WTC11 (cell line): ENCODE data around the gene PYY. TPM values are rescaled to one million over a fixed set of nuclear protein-coding genes. Genes with fewer than 3 reads are reported as not detected.

Experiments
- ATAC-seq: fragments of 200-7000 bp; cut with Tn5 transposase; 2 replicates; pipeline ENCODE4 v1.10.0; 2021; ENCODE audit warnings: mild to moderate bottlenecking, moderate library complexity
- CTCF ChIA-PET: fragments of 300-600 bp; sonication (Branson Sonifier 250); formaldehyde crosslinking; loops from one replicate; lab custom pipeline; 2021; ENCODE audit warnings: antibody characterized with exemption; lab: Charles Lee
- POLR2A ChIA-PET: fragments of 350-600 bp; sonication (Branson Sonifier 250); formaldehyde crosslinking; loops from one replicate; lab custom pipeline; 2021; ENCODE audit warnings: antibody characterized with exemption; lab: Charles Lee
- DNase-seq: peaks from one replicate; pipeline ENCODE4 v3.0.0; 2021; ENCODE audit warnings: low spot score
- H3K27ac Mint-ChIP-seq: 2 replicates; pipeline ENCODE4 v1.8.0; 2021; ENCODE audit warnings: mixed read lengths
- H3K27me3 Mint-ChIP-seq: 2 replicates; pipeline ENCODE4 v1.8.0; 2021; ENCODE audit warnings: low read depth, mild to moderate bottlenecking, moderate library complexity, mixed read lengths
- H3K36me3 Mint-ChIP-seq: 2 replicates; pipeline ENCODE4 v1.8.0; 2021; ENCODE audit warnings: mixed read lengths
- H3K4me1 Mint-ChIP-seq: 2 replicates; pipeline ENCODE4 v1.8.0; 2022; ENCODE audit warnings: mixed read lengths
- H3K4me3 Mint-ChIP-seq: 2 replicates; pipeline ENCODE4 v1.8.0; 2021; ENCODE audit warnings: mild to moderate bottlenecking, moderate library complexity, mixed read lengths
- H3K9me3 Mint-ChIP-seq: 2 replicates; pipeline ENCODE4 v1.8.0; 2021; ENCODE audit warnings: mixed read lengths
- ATF2 ChIP-seq: sonication (generic); formaldehyde crosslinking; IDR thresholded peaks from 2 replicates; pipeline ENCODE4 v1.8.1; 2022; ENCODE audit warnings: low read depth, missing genetic modification reagents, borderline replicate concordance
- GTF2I ChIP-seq: fragments of 250-450 bp; sonication (Bioruptor Pico); conservative IDR thresholded peaks from 2 replicates; pipeline ENCODE4 v1.4.0; 2021; ENCODE audit warnings: mild to moderate bottlenecking
- HMGA2 ChIP-seq: fragments of 250-450 bp; sonication (Bioruptor Pico); IDR thresholded peaks from 2 replicates; pipeline ENCODE4 v1.4.0; 2021; ENCODE audit warnings: mild to moderate bottlenecking, moderate library complexity
- PREB ChIP-seq: sonication (generic); formaldehyde crosslinking; IDR thresholded peaks from 2 replicates; pipeline ENCODE4 v1.8.1; 2022; ENCODE audit warnings: mild to moderate bottlenecking, missing genetic modification reagents, moderate library complexity, borderline replicate concordance
- RELA ChIP-seq: sonication (generic); formaldehyde crosslinking; IDR thresholded peaks from 2 replicates; pipeline ENCODE4 v1.8.1; 2022; ENCODE audit warnings: missing genetic modification reagents, mild to moderate bottlenecking, borderline replicate concordance
- ZNF219 ChIP-seq: sonication (generic); formaldehyde crosslinking; IDR thresholded peaks from 2 replicates; pipeline ENCODE4 v1.8.0; 2023; ENCODE audit warnings: missing genetic modification reagents, mild to moderate bottlenecking, borderline replicate concordance
- ZNF396 ChIP-seq: fragments of 250-450 bp; sonication (Bioruptor Pico); IDR thresholded peaks from 2 replicates; pipeline ENCODE4 v1.8.0; 2021; ENCODE audit warnings: mild to moderate bottlenecking, moderate library complexity, borderline replicate concordance
- ZNF416 ChIP-seq: fragments of 250-450 bp; sonication (Bioruptor Pico); IDR thresholded peaks from 2 replicates; pipeline ENCODE4 v1.9.0; 2021; ENCODE audit warnings: mild to moderate bottlenecking, inconsistent platforms
- ZNF423 ChIP-seq: fragments of 250-450 bp; sonication (Bioruptor Pico); IDR thresholded peaks from 2 replicates; pipeline ENCODE4 v2.1.2; 2022; ENCODE audit warnings: mild to moderate bottlenecking, moderate library complexity
- ZSCAN18 ChIP-seq: fragments of 250-450 bp; sonication (Bioruptor Pico); IDR thresholded peaks from 2 replicates; pipeline ENCODE4 v2.1.2; 2022; ENCODE audit warnings: mild to moderate bottlenecking, moderate library complexity
- total RNA-seq: library from RNA; stranded (reverse); gene quantifications from 3 replicates; pipeline ENCODE4 v1.2.3, GENCODE V29; 2021
- TF ChIP-seq, protein P1 (sequence below): sonication (generic); formaldehyde crosslinking; IDR thresholded peaks from 2 replicates; pipeline ENCODE4 v1.8.0; 2022; ENCODE audit warnings: missing genetic modification reagents
- TF ChIP-seq, protein P2 (sequence below): sonication (generic); formaldehyde crosslinking; IDR thresholded peaks from 2 replicates; pipeline ENCODE4 v1.8.0; 2023; ENCODE audit warnings: missing genetic modification reagents, mild to moderate bottlenecking, borderline replicate concordance
- TF ChIP-seq, protein P3 (sequence below): sonication (generic); formaldehyde crosslinking; IDR thresholded peaks from 2 replicates; pipeline ENCODE4 v1.8.1; 2022; ENCODE audit warnings: missing genetic modification reagents, borderline replicate concordance
- TF ChIP-seq, protein P4 (sequence below): sonication (generic); formaldehyde crosslinking; IDR thresholded peaks from 2 replicates; pipeline ENCODE4 v1.8.0; 2022; ENCODE audit warnings: mild to moderate bottlenecking, missing genetic modification reagents
- TF ChIP-seq, protein P5 (sequence below): fragments of 250-450 bp; sonication (Bioruptor Pico); IDR thresholded peaks from 2 replicates; pipeline ENCODE4 v1.9.0; 2021; ENCODE audit warnings: mild to moderate bottlenecking

Gene PYY
- total RNA-seq, 1 experiment from 2014 or later: 0.72 TPM

DNA sequence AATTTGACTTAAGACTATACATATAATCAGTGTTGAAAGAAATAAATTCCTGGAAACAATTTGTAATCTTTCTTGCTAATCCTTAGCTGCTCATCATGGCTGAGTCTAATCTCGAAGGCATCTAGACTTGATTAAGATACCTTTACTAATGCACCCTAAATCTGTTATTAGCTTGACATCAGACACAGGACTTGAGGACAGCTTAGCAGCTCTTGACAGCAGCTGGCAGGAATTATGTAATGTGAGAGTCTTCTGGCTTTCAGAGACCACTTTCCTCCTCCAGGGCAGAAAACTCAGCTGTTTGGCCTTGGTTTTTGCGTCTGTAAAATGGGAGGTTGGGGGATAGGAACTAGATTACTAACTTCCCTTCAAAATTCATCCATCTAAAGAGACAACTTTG lies 39.3 kb downstream of the PYY start:
- H3K27me3 Mint-ChIP-seq: peaks cover 16% of the 10 kb centered on the region
- peaks cover 22% of the 10 kb centered on the region for H3K4me1 Mint-ChIP-seq
- no peak for ATAC-seq
- TF ChIP-seq ZNF219 (CRISPR knock-in tag) (no peak), ATF2 (CRISPR knock-in tag) (no peak), PREB (no peak), HMGA2 (CRISPR knock-in tag) (no peak)
- TF ChIP-seq, protein P1, sequence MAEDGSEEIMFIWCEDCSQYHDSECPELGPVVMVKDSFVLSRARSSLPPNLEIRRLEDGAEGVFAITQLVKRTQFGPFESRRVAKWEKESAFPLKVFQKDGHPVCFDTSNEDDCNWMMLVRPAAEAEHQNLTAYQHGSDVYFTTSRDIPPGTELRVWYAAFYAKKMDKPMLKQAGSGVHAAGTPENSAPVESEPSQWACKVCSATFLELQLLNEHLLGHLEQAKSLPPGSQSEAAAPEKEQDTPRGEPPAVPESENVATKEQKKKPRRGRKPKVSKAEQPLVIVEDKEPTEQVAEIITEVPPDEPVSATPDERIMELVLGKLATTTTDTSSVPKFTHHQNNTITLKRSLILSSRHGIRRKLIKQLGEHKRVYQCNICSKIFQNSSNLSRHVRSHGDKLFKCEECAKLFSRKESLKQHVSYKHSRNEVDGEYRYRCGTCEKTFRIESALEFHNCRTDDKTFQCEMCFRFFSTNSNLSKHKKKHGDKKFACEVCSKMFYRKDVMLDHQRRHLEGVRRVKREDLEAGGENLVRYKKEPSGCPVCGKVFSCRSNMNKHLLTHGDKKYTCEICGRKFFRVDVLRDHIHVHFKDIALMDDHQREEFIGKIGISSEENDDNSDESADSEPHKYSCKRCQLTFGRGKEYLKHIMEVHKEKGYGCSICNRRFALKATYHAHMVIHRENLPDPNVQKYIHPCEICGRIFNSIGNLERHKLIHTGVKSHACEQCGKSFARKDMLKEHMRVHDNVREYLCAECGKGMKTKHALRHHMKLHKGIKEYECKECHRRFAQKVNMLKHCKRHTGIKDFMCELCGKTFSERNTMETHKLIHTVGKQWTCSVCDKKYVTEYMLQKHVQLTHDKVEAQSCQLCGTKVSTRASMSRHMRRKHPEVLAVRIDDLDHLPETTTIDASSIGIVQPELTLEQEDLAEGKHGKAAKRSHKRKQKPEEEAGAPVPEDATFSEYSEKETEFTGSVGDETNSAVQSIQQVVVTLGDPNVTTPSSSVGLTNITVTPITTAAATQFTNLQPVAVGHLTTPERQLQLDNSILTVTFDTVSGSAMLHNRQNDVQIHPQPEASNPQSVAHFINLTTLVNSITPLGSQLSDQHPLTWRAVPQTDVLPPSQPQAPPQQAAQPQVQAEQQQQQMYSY (CRISPR knock-in tag): no peak
- TF ChIP-seq, protein P2, sequence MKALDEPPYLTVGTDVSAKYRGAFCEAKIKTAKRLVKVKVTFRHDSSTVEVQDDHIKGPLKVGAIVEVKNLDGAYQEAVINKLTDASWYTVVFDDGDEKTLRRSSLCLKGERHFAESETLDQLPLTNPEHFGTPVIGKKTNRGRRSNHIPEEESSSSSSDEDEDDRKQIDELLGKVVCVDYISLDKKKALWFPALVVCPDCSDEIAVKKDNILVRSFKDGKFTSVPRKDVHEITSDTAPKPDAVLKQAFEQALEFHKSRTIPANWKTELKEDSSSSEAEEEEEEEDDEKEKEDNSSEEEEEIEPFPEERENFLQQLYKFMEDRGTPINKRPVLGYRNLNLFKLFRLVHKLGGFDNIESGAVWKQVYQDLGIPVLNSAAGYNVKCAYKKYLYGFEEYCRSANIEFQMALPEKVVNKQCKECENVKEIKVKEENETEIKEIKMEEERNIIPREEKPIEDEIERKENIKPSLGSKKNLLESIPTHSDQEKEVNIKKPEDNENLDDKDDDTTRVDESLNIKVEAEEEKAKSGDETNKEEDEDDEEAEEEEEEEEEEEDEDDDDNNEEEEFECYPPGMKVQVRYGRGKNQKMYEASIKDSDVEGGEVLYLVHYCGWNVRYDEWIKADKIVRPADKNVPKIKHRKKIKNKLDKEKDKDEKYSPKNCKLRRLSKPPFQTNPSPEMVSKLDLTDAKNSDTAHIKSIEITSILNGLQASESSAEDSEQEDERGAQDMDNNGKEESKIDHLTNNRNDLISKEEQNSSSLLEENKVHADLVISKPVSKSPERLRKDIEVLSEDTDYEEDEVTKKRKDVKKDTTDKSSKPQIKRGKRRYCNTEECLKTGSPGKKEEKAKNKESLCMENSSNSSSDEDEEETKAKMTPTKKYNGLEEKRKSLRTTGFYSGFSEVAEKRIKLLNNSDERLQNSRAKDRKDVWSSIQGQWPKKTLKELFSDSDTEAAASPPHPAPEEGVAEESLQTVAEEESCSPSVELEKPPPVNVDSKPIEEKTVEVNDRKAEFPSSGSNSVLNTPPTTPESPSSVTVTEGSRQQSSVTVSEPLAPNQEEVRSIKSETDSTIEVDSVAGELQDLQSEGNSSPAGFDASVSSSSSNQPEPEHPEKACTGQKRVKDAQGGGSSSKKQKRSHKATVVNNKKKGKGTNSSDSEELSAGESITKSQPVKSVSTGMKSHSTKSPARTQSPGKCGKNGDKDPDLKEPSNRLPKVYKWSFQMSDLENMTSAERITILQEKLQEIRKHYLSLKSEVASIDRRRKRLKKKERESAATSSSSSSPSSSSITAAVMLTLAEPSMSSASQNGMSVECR: no peak
- TF ChIP-seq, all 79 proteins: peak for 0
- Mint-ChIP-seq H3K4me3 (no peak overlapping the region), H3K27ac (no peak overlapping the region), H3K9me3 (peaks cover 6% of the 10 kb centered on the region), H3K36me3 (peaks cover 4% of the 10 kb centered on the region; the same call in 1 of the 2 replicates)
- POLR2A ChIA-PET: no interaction called here
- no peak for DNase-seq
- CTCF ChIA-PET: interaction anchor here (0.7 to 2.2 kb wide), 8 partner anchors 14 to 126 kb away, joined by 3 to 8 read pairs (median 4); no protein-coding TSS in a partner anchor

DNA sequence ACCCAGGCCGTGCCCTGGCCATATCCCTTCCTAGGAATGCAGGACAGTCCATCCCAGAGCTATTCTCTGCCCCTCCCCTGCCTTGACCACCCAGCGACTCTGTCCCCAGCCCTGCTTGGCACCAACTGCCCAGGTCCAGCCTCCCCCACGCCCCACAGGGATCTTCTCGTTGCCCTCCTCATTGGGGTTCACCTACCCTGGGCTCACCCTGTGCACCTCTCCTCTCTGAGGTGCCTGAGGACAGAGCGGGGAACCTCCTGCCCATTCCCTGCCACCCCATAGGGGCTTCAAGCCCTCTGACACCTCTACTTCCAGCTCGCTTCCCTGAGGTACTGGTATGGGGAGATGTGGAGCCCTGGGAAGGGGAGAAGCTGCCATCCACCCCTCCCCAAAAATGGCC lies 40.2 kb downstream of the PYY start:
- H3K36me3 Mint-ChIP-seq: peaks cover 4% of the 10 kb centered on the region; the same call in 1 of the 2 replicates
- H3K4me1 Mint-ChIP-seq: peaks cover 17% of the 10 kb centered on the region
- H3K9me3 Mint-ChIP-seq: peaks cover 6% of the 10 kb centered on the region
- DNase-seq (no peak), ATAC-seq (no peak)
- no peak overlapping the region for H3K4me3 Mint-ChIP-seq
- ChIA-PET POLR2A (no interaction called here), CTCF (interaction anchor here (0.7 to 2.2 kb wide), 6 partner anchors 13 to 127 kb away, joined by 3 to 8 read pairs (median 4); no protein-coding TSS in a partner anchor)
- no peak overlapping the region for H3K27ac Mint-ChIP-seq
- peaks cover 25% of the 10 kb centered on the region for H3K27me3 Mint-ChIP-seq
- TF ChIP-seq ZNF416 (no peak), RELA (CRISPR knock-in tag) (no peak), ZNF423 (no peak), ZNF219 (CRISPR knock-in tag) (no peak), ZNF396 (no peak), ZSCAN18 (CRISPR knock-in tag) (no peak), GTF2I (CRISPR knock-in tag) (no peak)
- TF ChIP-seq, protein P3, sequence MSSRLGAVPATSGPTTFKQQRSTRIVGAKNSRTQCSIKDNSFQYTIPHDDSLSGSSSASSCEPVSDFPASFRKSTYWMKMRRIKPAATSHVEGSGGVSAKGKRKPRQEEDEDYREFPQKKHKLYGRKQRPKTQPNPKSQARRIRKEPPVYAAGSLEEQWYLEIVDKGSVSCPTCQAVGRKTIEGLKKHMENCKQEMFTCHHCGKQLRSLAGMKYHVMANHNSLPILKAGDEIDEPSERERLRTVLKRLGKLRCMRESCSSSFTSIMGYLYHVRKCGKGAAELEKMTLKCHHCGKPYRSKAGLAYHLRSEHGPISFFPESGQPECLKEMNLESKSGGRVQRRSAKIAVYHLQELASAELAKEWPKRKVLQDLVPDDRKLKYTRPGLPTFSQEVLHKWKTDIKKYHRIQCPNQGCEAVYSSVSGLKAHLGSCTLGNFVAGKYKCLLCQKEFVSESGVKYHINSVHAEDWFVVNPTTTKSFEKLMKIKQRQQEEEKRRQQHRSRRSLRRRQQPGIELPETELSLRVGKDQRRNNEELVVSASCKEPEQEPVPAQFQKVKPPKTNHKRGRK (CRISPR knock-in tag): no peak
- TF ChIP-seq, protein P4, sequence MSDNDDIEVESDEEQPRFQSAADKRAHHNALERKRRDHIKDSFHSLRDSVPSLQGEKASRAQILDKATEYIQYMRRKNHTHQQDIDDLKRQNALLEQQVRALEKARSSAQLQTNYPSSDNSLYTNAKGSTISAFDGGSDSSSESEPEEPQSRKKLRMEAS (CRISPR knock-in tag): no peak
- TF ChIP-seq, protein P5, sequence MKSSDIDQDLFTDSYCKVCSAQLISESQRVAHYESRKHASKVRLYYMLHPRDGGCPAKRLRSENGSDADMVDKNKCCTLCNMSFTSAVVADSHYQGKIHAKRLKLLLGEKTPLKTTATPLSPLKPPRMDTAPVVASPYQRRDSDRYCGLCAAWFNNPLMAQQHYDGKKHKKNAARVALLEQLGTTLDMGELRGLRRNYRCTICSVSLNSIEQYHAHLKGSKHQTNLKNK (CRISPR knock-in tag): no peak
